ENCODE measurements around the gene RFC4. TPM values are rescaled to one million over a fixed set of nuclear protein-coding genes. Genes with fewer than 3 reads are reported as not detected.

RFC4 gene
- total and polyA plus RNA-seq, 2 donors (not counting 3 experiments of a cell fraction or from before 2014, with no cell fraction given) = 6.2 to 33.7 TPM

DNA sequence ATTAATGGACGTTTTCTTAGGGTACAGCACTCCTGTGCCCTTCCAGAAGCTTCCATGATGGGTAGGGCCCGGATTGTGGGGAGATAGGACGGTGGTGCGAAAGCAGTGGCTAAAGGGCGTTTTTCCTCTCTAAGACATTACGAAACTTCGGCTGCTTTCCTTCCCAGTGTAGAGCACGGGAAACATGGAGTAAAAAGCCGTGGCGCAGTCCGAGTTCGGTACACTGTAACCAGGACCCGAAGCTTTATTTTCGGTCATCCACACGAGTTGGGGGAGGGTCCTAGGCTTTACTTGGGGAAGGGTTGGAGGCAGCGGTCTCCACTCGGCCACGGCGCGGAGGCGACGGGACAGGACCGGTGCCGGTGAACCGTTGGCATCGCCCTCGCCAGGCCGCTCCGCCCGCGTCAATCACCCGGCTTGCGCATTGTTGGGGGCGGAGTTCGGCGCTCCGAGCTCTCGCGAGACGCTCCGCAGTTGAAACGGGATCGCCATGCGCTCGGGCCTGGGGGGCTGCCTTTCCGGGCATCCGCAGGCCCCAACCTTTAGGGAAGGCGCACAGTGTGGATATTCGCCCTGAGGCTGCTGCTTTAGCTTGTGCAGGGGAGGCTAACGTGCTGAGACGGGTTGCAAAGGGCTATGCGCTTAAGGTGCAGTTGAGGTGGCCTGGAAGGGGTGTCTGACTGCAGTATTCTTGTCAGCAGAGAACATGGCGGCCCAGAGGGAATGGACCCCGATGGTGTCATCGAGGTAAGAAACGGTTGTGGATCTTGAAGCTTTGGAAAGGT lies 22.4 kb downstream of the RFC4 start:
- H3K4me2 ChIP-seq (ENCODE audit: insufficient read depth, low read length) = peak overlapping the region; percentile 93
- DNase-seq (ENCODE audit: low read depth, low spot score) (peak; percentile 81), FAIRE-seq (no peak)
- dilution Hi-C loops (cut with MboI; ENCODE audit: extremely low pct_ligation_motif_present, low sequenced_read_pairs) = no loop called here
- H3K79me2 ChIP-seq (ENCODE audit: control insufficient read depth, insufficient read depth, low read length) = peaks cover 51% of the 10 kb centered on the region
- intact Hi-C loops (cut with micrococcal nuclease) = loop anchor here (1.0 to 10.0 kb wide), 7 partner anchors 22 to 845 kb away; partner anchors contain the start of genes DNAJB11, ETV5, RFC4 and ST6GAL1
- CTCF ChIA-PET = interaction anchor here (1.1 to 3.1 kb wide), 6 partner anchors 11 to 356 kb away, joined by 3 to 12 read pairs (median 4); partner anchors contain the start of gene RPL39L
- H3K27me3 ChIP-seq (ENCODE audit: control insufficient read depth in 2 of 2, insufficient read depth in 2 of 2, low read length in 2 of 2) = no peaks in the 10 kb centered on the region
- H3K4me3 ChIP-seq (replicated peaks in 1 of 3; ENCODE audit: insufficient read depth in 1 of 3, low read depth in 1 of 3, low read length in 3 of 3) = peak overlapping the region; percentile 38 to 85 (median 72)
- POLR2A ChIA-PET = interaction anchor here (0.6 to 2.8 kb wide), 20 partner anchors 9 to 846 kb away, joined by 3 to 29 read pairs (median 5); partner anchors contain the start of genes DNAJB11, RPL39L and TRA2B
- peaks cover 34 to 37% of the 10 kb centered on the region in 2 experiments for H3K36me3 ChIP-seq (ENCODE audit: control insufficient read depth in 2 of 2, extremely low read depth in 1 of 2, insufficient read depth in 2 of 2, low read length in 2 of 2)
- no peaks in the 10 kb centered on the region for H3K9me1 ChIP-seq (replicated peaks; ENCODE audit: control insufficient read depth, extremely low read depth, insufficient read depth, low read length)
- TSS peak; percentile 35 for BruUV-seq (replicated peaks)
- peak overlapping the region; percentile 99 for H3K9ac ChIP-seq (replicated peaks; ENCODE audit: extremely low read depth, insufficient read depth, low read length)
- H3K9me3 ChIP-seq (replicated peaks; ENCODE audit: control insufficient read depth, insufficient read depth, low read length) = no peaks in the 10 kb centered on the region
- H3K4me1 ChIP-seq (ENCODE audit: control insufficient read depth, extremely low read depth, insufficient read depth, low read length) = peaks cover 26% of the 10 kb centered on the region
- peaks cover 15% of the 10 kb centered on the region for H4K20me1 ChIP-seq (replicated peaks; ENCODE audit: control insufficient read depth, extremely low read depth, insufficient read depth, low read length)
- peak overlapping the region; percentile 93 for H3K27ac ChIP-seq (ENCODE audit: insufficient read depth, low read depth, low read length)
- no peak for TF ChIP-seq MYC (IDR thresholded peaks at IDR 0.05; ENCODE audit: low read depth, low read length)
- TF ChIP-seq POLR2AphosphoS5 (IDR thresholded peaks at IDR 0.05; ENCODE audit: insufficient read depth, low read depth, low read length) = peak; percentile 37
- TF ChIP-seq POLR2A (IDR thresholded peaks at IDR 0.05; ENCODE audit: low read depth, low read length) = peak; percentile 14
- no peak overlapping the region for H2AFZ ChIP-seq (ENCODE audit: low read depth, low read length)

DNA sequence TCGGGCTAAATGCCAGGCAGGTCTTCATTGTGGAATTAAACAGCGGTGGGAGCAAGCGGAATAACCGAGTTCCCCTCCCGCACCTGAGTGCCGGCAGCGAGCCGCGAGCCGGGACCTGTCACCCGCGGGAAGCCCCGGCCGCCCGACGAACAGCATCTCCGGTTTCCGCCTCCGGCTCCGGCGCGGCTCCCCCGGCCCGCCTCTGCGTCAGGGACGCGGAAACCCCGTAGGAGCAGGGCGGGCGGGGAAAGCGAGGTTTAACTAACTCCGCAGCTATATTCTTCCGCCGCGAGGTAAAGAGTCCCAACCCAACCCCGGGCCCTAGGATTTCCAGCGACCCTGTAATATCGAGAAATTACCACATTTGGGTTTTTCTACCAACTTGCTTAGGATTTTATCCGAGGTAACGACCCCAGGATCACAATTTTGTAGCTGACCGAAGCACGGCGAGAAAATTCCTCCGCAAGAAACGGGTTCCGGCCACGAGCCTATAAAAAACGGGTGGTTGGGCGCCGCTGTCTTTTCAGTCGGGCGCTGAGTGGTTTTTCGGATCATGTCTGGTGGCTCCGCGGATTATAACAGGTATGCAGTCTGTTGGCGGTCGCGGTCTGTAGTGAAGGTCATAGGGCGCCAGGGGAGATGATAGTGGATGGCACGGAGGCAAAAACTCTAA lies 23.1 kb downstream of the RFC4 start, which contains the start of gene EIF4A2:
Gene EIF4A2 (plus strand): TSS at position 520 of the 673 bp plus-strand sequence. CDS start 34 bp downstream, at position 554.
- intact Hi-C loops (cut with micrococcal nuclease) = loop anchor here (1.0 to 10.0 kb wide), 7 partner anchors 23 to 844 kb away; partner anchors contain the start of genes DNAJB11, ETV5, RFC4 and ST6GAL1
- peak; percentile 8 for FAIRE-seq
- H3K9me3 ChIP-seq (replicated peaks; ENCODE audit: control insufficient read depth, insufficient read depth, low read length) = no peaks in the 10 kb centered on the region
- H3K4me1 ChIP-seq (ENCODE audit: control insufficient read depth, extremely low read depth, insufficient read depth, low read length) = peaks cover 26% of the 10 kb centered on the region
- H3K27me3 ChIP-seq (ENCODE audit: control insufficient read depth in 2 of 2, insufficient read depth in 2 of 2, low read length in 2 of 2) = no peaks in the 10 kb centered on the region
- peak within 1 kb of the TSS; percentile 93 for H3K27ac ChIP-seq (ENCODE audit: insufficient read depth, low read depth, low read length)
- dilution Hi-C loops (cut with MboI; ENCODE audit: extremely low pct_ligation_motif_present, low sequenced_read_pairs) = no loop called here
- peak; percentile 86 for DNase-seq (ENCODE audit: low read depth, low spot score)
- H3K9ac ChIP-seq (replicated peaks; ENCODE audit: extremely low read depth, insufficient read depth, low read length) = peak within 1 kb of the TSS; percentile 99
- peaks cover 48% of the 10 kb centered on the region for H3K79me2 ChIP-seq (ENCODE audit: control insufficient read depth, insufficient read depth, low read length)
- peak within 1 kb of the TSS; percentile 93 for H3K4me2 ChIP-seq (ENCODE audit: insufficient read depth, low read length)
- peak within 1 kb of the TSS; percentile 38 to 85 (median 72) for H3K4me3 ChIP-seq (replicated peaks in 1 of 3; ENCODE audit: insufficient read depth in 1 of 3, low read depth in 1 of 3, low read length in 3 of 3)
- POLR2A ChIA-PET = interaction anchor here (0.6 to 2.8 kb wide), 19 partner anchors 9 to 673 kb away, joined by 3 to 29 read pairs (median 5); partner anchors contain the start of genes DNAJB11 and RPL39L
- H4K20me1 ChIP-seq (replicated peaks; ENCODE audit: control insufficient read depth, extremely low read depth, insufficient read depth, low read length) = peaks cover 12% of the 10 kb centered on the region
- no peak for TF ChIP-seq EZH2 (IDR thresholded peaks at IDR 0.05; ENCODE audit: borderline replicate concordance, low read depth, low read length, severe bottlenecking)
- TF ChIP-seq, protein P1, sequence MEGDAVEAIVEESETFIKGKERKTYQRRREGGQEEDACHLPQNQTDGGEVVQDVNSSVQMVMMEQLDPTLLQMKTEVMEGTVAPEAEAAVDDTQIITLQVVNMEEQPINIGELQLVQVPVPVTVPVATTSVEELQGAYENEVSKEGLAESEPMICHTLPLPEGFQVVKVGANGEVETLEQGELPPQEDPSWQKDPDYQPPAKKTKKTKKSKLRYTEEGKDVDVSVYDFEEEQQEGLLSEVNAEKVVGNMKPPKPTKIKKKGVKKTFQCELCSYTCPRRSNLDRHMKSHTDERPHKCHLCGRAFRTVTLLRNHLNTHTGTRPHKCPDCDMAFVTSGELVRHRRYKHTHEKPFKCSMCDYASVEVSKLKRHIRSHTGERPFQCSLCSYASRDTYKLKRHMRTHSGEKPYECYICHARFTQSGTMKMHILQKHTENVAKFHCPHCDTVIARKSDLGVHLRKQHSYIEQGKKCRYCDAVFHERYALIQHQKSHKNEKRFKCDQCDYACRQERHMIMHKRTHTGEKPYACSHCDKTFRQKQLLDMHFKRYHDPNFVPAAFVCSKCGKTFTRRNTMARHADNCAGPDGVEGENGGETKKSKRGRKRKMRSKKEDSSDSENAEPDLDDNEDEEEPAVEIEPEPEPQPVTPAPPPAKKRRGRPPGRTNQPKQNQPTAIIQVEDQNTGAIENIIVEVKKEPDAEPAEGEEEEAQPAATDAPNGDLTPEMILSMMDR (IDR thresholded peaks at IDR 0.05; ENCODE audit: extremely low read depth in 1 of 2, insufficient read depth in 1 of 2, low read depth in 1 of 2, low read length in 2 of 2) = no peak
- no peak for TF ChIP-seq MYC (IDR thresholded peaks at IDR 0.05; ENCODE audit: low read depth, low read length)
- peak; percentile 96 for TF ChIP-seq POLR2AphosphoS5 (IDR thresholded peaks at IDR 0.05; ENCODE audit: insufficient read depth, low read depth, low read length)
- TF ChIP-seq, protein P2, sequence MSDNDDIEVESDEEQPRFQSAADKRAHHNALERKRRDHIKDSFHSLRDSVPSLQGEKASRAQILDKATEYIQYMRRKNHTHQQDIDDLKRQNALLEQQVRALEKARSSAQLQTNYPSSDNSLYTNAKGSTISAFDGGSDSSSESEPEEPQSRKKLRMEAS (IDR thresholded peaks at IDR 0.05; ENCODE audit: insufficient read depth, insufficient read length) = no peak
- peak; percentile 18 for TF ChIP-seq FOS (IDR thresholded peaks at IDR 0.05; ENCODE audit: borderline replicate concordance, insufficient read depth, low read length)
- peak; percentile 9 for TF ChIP-seq GATA2 (IDR thresholded peaks at IDR 0.05; ENCODE audit: insufficient read depth, insufficient read length, low read depth, low read length)
- peak; percentile 99 for TF ChIP-seq POLR2A (IDR thresholded peaks at IDR 0.05; ENCODE audit: low read depth, low read length)
- no peak for TF ChIP-seq JUN (IDR thresholded peaks at IDR 0.05; ENCODE audit: borderline replicate concordance, insufficient read depth, insufficient read length, low read depth)
- CTCF ChIA-PET = interaction anchor here (1.1 to 3.1 kb wide), 7 partner anchors 10 to 356 kb away, joined by 3 to 12 read pairs (median 3); partner anchors contain the start of gene RPL39L
- peaks cover 29 to 31% of the 10 kb centered on the region in 2 experiments for H3K36me3 ChIP-seq (ENCODE audit: control insufficient read depth in 2 of 2, extremely low read depth in 1 of 2, insufficient read depth in 2 of 2, low read length in 2 of 2)
- peak within 1 kb of the TSS; percentile 71 for H2AFZ ChIP-seq (ENCODE audit: low read depth, low read length)
- H3K9me1 ChIP-seq (replicated peaks; ENCODE audit: control insufficient read depth, extremely low read depth, insufficient read depth, low read length) = no peaks in the 10 kb centered on the region
- no TSS peak for BruUV-seq (replicated peaks)

Measured in endothelial cell of umbilical vein (primary cell).